ENCODE results near the gene PRDM5.

DNA sequence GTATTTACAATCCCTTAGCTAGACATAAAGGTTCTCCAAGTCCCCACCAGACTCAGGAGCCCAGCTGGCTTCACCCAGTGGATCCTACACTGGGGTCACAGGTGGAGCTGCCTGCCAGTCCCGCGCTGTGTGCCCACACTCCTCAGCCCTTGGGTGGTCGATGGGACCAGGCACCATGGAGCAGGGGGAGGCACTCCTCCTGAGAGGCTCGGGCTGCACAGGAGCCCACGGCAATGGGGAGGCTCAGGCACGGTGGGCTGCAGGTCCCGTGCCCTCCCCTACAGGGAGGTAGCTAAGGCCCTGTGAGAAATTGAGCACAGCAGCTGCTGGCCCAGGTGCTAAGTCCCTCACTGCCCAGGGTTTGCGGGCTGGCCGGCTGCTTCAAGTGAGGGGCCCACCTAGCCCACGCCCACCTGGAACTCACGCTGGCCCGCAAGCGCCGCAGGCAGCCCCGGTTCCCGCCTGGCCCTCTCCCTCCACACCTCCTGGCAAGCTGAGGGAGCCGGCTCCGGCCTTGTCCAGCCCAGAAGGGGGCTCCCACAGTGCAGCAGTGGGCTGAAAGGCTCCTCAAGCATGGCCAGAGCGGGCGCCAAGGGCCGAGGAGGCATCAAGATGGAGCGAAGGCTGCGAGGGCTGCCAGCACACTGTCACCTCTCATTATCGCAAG, 113.9 kb downstream of the PRDM5 start:
- TF ChIP-seq, protein P1, sequence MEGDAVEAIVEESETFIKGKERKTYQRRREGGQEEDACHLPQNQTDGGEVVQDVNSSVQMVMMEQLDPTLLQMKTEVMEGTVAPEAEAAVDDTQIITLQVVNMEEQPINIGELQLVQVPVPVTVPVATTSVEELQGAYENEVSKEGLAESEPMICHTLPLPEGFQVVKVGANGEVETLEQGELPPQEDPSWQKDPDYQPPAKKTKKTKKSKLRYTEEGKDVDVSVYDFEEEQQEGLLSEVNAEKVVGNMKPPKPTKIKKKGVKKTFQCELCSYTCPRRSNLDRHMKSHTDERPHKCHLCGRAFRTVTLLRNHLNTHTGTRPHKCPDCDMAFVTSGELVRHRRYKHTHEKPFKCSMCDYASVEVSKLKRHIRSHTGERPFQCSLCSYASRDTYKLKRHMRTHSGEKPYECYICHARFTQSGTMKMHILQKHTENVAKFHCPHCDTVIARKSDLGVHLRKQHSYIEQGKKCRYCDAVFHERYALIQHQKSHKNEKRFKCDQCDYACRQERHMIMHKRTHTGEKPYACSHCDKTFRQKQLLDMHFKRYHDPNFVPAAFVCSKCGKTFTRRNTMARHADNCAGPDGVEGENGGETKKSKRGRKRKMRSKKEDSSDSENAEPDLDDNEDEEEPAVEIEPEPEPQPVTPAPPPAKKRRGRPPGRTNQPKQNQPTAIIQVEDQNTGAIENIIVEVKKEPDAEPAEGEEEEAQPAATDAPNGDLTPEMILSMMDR (IDR thresholded peaks at IDR 0.05) = no peak
- no peak for TF ChIP-seq POLR2A (IDR thresholded peaks at IDR 0.05)
